Heart right ventricle (tissue), 16 donors: ENCODE measurements around the gene CDC42EP3. TPM values are rescaled to one million over a fixed set of nuclear protein-coding genes. Genes with fewer than 3 reads are reported as not detected.

Source experiments
- ATAC-seq, 8 donors: fragments of 200-7000 bp; cut with Tn5 transposase; one replicate each; pipeline ENCODE4 v1.9.1; 2020; ENCODE audit warnings: mild to moderate bottlenecking in 8 of 8, moderate library complexity in 8 of 8, moderate number of reproducible peaks in 1 of 8
- DNase-seq, 2 donors: peaks; one replicate each; pipeline ENCODE4 v3.0.0-alpha.2; 2020
- H3K27ac ChIP-seq, 10 donors: fragments of 200-600 bp; sonication (generic) in 2 of 10; one replicate each; pipeline versions ENCODE4 v1.5.0 to v1.8.0; 2020 to 2022; ENCODE audit warnings: mild to moderate bottlenecking in 3 of 10
- H3K27me3 ChIP-seq, 7 donors: fragments of 200-600 bp; one replicate each; pipeline ENCODE4 v1.8.0; 2021 to 2022; ENCODE audit warnings: mild to moderate bottlenecking in 2 of 7
- H3K36me3 ChIP-seq, 9 donors: fragments of 200-600 bp; sonication (generic) in 1 of 9; one replicate each; pipeline versions ENCODE4 v1.5.0 to v1.8.0; 2020 to 2022; ENCODE audit warnings: mild to moderate bottlenecking in 2 of 9
- H3K4me1 ChIP-seq, 9 donors: fragments of 200-600 bp; sonication (generic) in 1 of 9; one replicate each; pipeline versions ENCODE4 v1.5.0 to v1.8.0; 2020 to 2022; ENCODE audit warnings: mild to moderate bottlenecking in 4 of 9
- H3K4me3 ChIP-seq, 10 donors: fragments of 200-600 bp; sonication (generic) in 2 of 10; one replicate each; pipeline versions ENCODE4 v1.5.0 to v1.8.0; 2020 to 2022; ENCODE audit warnings: mild to moderate bottlenecking in 7 of 10, moderate library complexity in 2 of 10
- H3K9me3 ChIP-seq, 11 donors: fragments of 200-600 bp in 10 of 11; sonication (generic) in 2 of 11; one replicate each; pipeline versions ENCODE4 v1.5.0 to v1.8.0; 2013 to 2022; ENCODE audit warnings: mild to moderate bottlenecking in 2 of 11, control low read depth in 1 of 11, moderate library complexity in 1 of 11
- WGBS, 2 donors: extraction: QIAGEN DNeasy Blood & Tissue Kit; methylation state at CpG; one replicate each; pipeline ENCODE4 v1.1.7; 2013; ENCODE audit warnings: inconsistent platforms in 1 of 2; 5-methylcytosine and 5-hydroxymethylcytosine counted together
- intact Hi-C, 10 donors: fragments of 100-400 bp; cut with DNase I; formaldehyde crosslinking; loops; one replicate each; pipeline versions ENCODE4 v1.11.1 to v1.14.2; 2022
- polyA plus RNA-seq, 2 donors: library from polyadenylated mRNA; stranded (reverse); fragments of 200-250 nt; gene quantifications; one replicate each; pipeline ENCODE4 v1.2.3, GENCODE V29; 2013
- total RNA-seq, 10 donors: library from RNA; stranded (reverse); fragmentation: NEBNext Ultra II Directional in 3 of 10; extraction: Animal tissue kit (Norgen Biotek cat#: 25700) in 3 of 10; gene quantifications; one replicate each; pipeline versions ENCODE4 v1.2.1 to v1.2.4, GENCODE V29; 2021 to 2023
- TF ChIP-seq, protein P1 (sequence below), 9 donors: fragments of 200-600 bp; sonication (generic) in 2 of 9; IDR thresholded peaks; one replicate each; pipeline versions ENCODE4 v1.5.0 to v1.8.0; 2021 to 2022; ENCODE audit warnings: antibody characterized with exemption in 9 of 9, mild to moderate bottlenecking in 5 of 9, moderate library complexity in 1 of 9
- donor health status: Arrhythmogenic right ventricular cardiomyopathy.
- donor health status: ischemic (EF 13 %, LVEDD 7.1; RV severe dilation, severe dysfunction).
- donor health status: healthy with polysubstance abuse.
- donor health status: DM: no; HTN: yes; CAD: no.
- donor health status: DM: no; HTN: no; CAD: no.
- donor health status: ischemic (EF 25% LVEDD 6.9; RV normal size, moderate dysfunction).
- donor health status: ischemic (EF 25% LVEDD 5.7; RV mildly dilated, moderate dysfunction).
- donor health status: healthy.
- donor health status: DM: yes; HTN: yes; CAD: no.
- donor health status: Ischemic cardiomyopathy.
- donor health status: ischemic (EF 35%, LVEDD 5.7; RV mildly dilated, moderate dysfunction).
- donor health status: nonischemic (EF 11% LVEDD 7.7; RV severe dilation, severe dysfunction).
- donor health status: DM: yes; HTN: yes; CAD: no.
- donor health status: PGD.
- donor health status: ischemic (EF 29% LVEDD 5.4; RV normal size, mild dysfunction).
- donor health status: nonischemic (EF 23%, LVEDD 6.1; RV moderate dilation, normal function).

The CDC42EP3 gene
- total and polyA plus RNA-seq, 12 donors = 28.4 to 188 (median 120) TPM

DNA sequence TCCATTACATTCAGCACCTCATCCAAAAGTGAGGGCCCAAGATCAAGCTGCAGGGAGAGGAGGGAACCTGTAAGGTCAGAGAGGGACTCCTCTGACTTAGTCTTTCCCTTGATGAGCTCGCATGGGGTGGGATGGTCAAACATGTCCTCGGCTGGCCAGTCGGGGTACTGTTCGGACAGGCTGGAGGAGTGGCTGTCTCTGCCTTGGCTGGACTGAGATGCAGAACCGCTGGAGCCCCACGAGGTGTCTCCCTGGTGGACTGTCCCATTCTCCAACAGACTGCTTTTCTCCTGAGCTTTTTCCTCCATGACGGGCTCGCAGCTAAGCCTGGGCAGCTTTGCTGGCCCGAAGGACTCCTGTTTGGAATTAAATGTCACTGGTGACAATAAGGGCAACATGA lies 25.6 kb downstream of the CDC42EP3 start:
- TF ChIP-seq, protein P1, sequence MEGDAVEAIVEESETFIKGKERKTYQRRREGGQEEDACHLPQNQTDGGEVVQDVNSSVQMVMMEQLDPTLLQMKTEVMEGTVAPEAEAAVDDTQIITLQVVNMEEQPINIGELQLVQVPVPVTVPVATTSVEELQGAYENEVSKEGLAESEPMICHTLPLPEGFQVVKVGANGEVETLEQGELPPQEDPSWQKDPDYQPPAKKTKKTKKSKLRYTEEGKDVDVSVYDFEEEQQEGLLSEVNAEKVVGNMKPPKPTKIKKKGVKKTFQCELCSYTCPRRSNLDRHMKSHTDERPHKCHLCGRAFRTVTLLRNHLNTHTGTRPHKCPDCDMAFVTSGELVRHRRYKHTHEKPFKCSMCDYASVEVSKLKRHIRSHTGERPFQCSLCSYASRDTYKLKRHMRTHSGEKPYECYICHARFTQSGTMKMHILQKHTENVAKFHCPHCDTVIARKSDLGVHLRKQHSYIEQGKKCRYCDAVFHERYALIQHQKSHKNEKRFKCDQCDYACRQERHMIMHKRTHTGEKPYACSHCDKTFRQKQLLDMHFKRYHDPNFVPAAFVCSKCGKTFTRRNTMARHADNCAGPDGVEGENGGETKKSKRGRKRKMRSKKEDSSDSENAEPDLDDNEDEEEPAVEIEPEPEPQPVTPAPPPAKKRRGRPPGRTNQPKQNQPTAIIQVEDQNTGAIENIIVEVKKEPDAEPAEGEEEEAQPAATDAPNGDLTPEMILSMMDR (IDR thresholded peaks at IDR 0.05) = no peak
- peaks cover 0 to 66% (median 7%) of the 10 kb centered on the region in 9 donors for H3K36me3 ChIP-seq
- no peaks in the 10 kb centered on the region for H3K27me3 ChIP-seq
- H3K27ac ChIP-seq = peak overlapping the region in 7 of 10 donors; percentile 6 to 99 (median 49)
- H3K9me3 ChIP-seq = peaks cover 0 to 5% (median 0%) of the 10 kb centered on the region in 11 donors
- 84 to 86% methylated on average over 9 of the region's 9 CpGs for WGBS, 2 donors
- intact Hi-C loops = loop anchor here in 5 of 10 donors (5.0 to 10.0 kb wide), 6 partner anchors 71 to 231 kb away; no protein-coding TSS in a partner anchor
- no peak overlapping the region for H3K4me3 ChIP-seq
- ATAC-seq (peak in 2 of 8 donors; percentile 13 to 29), DNase-seq (no peak)
- peaks cover 9 to 100% (median 84%) of the 10 kb centered on the region in 9 donors for H3K4me1 ChIP-seq

DNA sequence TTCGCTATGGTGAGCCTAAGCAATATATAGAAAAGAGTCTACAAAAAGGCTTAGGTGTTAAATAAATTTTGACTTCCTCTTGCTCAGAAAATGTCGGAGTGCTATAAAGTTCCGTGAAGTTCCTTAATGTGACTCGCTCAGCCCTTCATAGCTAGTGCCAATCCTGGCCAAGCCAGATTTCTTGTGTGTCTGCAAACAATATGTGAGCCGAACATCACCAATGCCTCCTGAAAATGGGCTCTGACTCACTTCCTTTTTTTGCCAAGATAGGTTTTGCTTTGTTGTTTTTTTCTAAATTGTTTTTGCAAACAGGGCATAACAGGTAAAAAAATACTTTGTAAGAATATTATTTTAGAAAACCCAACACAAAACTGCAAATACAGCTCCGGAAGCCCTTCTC lies 26.1 kb downstream of the CDC42EP3 start:
- no peak for ATAC-seq
- peak overlapping the region in 6 of 10 donors; percentile 7 to 99 (median 68) for H3K27ac ChIP-seq
- TF ChIP-seq, protein P1 (IDR thresholded peaks at IDR 0.05) = no peak
- WGBS, 2 donors = 71 to 74% methylated on average over 6 of the region's 6 CpGs
- no peaks in the 10 kb centered on the region for H3K27me3 ChIP-seq
- H3K9me3 ChIP-seq = peaks cover 0 to 5% (median 0%) of the 10 kb centered on the region in 11 donors
- peaks cover 0 to 66% (median 7%) of the 10 kb centered on the region in 9 donors for H3K36me3 ChIP-seq
- H3K4me1 ChIP-seq = peaks cover 6 to 100% (median 79%) of the 10 kb centered on the region in 9 donors
- no peak overlapping the region for H3K4me3 ChIP-seq
- DNase-seq = no peak
- intact Hi-C loops = loop anchor here in 5 of 10 donors (5.0 to 10.0 kb wide), 6 partner anchors 71 to 231 kb away; no protein-coding TSS in a partner anchor

DNA sequence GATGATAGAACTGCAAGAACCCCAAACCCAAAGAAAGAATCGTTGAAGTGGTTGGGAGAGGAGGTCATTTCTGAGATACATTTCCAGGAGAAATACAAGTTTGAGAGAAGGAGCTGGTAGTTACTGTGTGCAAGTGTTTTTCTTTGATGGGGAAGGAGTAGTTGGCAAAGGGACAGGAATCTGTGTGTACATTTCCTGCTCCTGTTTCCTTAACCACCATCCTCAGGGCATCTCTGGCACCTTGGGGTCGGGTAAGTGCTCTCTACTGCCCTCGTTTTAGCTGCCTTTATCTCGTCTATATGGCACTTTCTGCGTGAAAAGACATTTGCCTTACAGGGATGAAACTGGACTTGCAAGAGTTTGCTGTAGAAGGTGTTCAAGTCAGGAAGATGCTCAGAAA lies 27.3 kb downstream of the CDC42EP3 start:
- intact Hi-C loops = loop anchor here in 3 of 10 donors (10.0 kb wide), 3 partner anchors 69 to 229 kb away; no protein-coding TSS in a partner anchor
- WGBS, 2 donors = 60 to 62% methylated on average over 5 of the region's 5 CpGs
- H3K4me1 ChIP-seq = peaks cover 6 to 88% (median 67%) of the 10 kb centered on the region in 9 donors

GRCh38 chr2:37643730-37644078 lies 27.7 kb downstream of the CDC42EP3 start:
- 92 to 94% methylated on average over 5 of the region's 5 CpGs for WGBS, 2 donors
- ATAC-seq (no peak), DNase-seq (no peak)
- Histone ChIP-seq H3K36me3 (peaks cover 0 to 66% (median 7%) of the 10 kb centered on the region in 9 donors), H3K27me3 (no peaks in the 10 kb centered on the region), H3K4me3 (no peak overlapping the region), H3K27ac (peak overlapping the region in 2 of 10 donors; percentile 52 to 86), H3K9me3 (peaks cover 0 to 5% (median 0%) of the 10 kb centered on the region in 11 donors), H3K4me1 (peaks cover 6 to 87% (median 62%) of the 10 kb centered on the region in 9 donors)
- intact Hi-C loops = loop anchor here in 3 of 10 donors (10.0 kb wide), 3 partner anchors 69 to 229 kb away; no protein-coding TSS in a partner anchor
- TF ChIP-seq, protein P1 (IDR thresholded peaks at IDR 0.05) = no peak

More for the DNA sequence above, 27.3 kb downstream of the CDC42EP3 start:
- DNase-seq (no peak), ATAC-seq (no peak)
- Histone ChIP-seq H3K4me3 (no peak overlapping the region), H3K27me3 (no peaks in the 10 kb centered on the region), H3K27ac (peak overlapping the region in 2 of 10 donors; percentile 52 to 86), H3K36me3 (peaks cover 0 to 66% (median 7%) of the 10 kb centered on the region in 9 donors), H3K9me3 (peaks cover 0 to 5% (median 0%) of the 10 kb centered on the region in 11 donors)
- TF ChIP-seq, protein P1 (IDR thresholded peaks at IDR 0.05) = no peak
